SK-N-SH (cell line): ENCODE data around the gene EML3. TPM values are rescaled to one million over a fixed set of nuclear protein-coding genes. Genes with fewer than 3 reads are reported as not detected.
A peak's percentile ranks its signal among the peaks of the same experiment; 100 is the strongest.

Experiments used
- CTCF ChIA-PET: fragments of 300-600, 350-600 bp; formaldehyde crosslinking; extraction: SDS; loops from one replicate; lab custom pipeline; 2021; lab: Yijun Ruan, JAX
- POLR2A ChIA-PET: fragments of 350-600 bp; sonication (Branson Sonifier 250); formaldehyde crosslinking; extraction: SDS; loops from one replicate; lab custom pipeline; 2020; ENCODE audit warnings: antibody characterized with exemption, inconsistent platforms; lab: Yijun Ruan, JAX
- DNase-seq: peaks from one replicate; pipeline ENCODE4 v3.0.0; 2012
- H2AFZ ChIP-seq: fragments of 200-600 bp; sonication (generic); 2 replicates; pipeline ENCODE4 v1.8.1; 2016; ENCODE audit warnings: antibody characterized with exemption, mild to moderate bottlenecking, low read depth
- H3F3A ChIP-seq: fragments of 200-600 bp; sonication (generic); replicated peaks from 2 replicates; pipeline ENCODE3; 2016; ENCODE audit warnings: antibody characterized with exemption, mild to moderate bottlenecking; ENCODE audit not compliant: insufficient read depth
- H3K27ac ChIP-seq, 2 experiments: fragments of 200-500 bp in 1 of 2; fragments of 200-600 bp in 1 of 2; sonication (Bioruptor generic) in 1 of 2; sonication (generic), shearing (Covaris generic) in 1 of 2; 2 replicates each; pipeline versions ENCODE4 v1.5.1 to v1.6.1; 2014 to 2016; ENCODE audit warnings: low read depth in 2 of 2, inconsistent platforms in 1 of 2, low read length in 1 of 2, mild to moderate bottlenecking in 1 of 2, mixed read lengths in 1 of 2
- H3K27me3 ChIP-seq: fragments of 200-600 bp; sonication (generic), shearing (Covaris generic); 2 replicates; pipeline ENCODE4 v1.6.1; 2016; ENCODE audit warnings: mixed run types; ENCODE audit not compliant: insufficient read depth
- H3K36me3 ChIP-seq, 2 experiments: fragments of 200-500 bp in 1 of 2; fragments of 200-600 bp in 1 of 2; sonication (Bioruptor generic) in 1 of 2; sonication (generic) in 1 of 2; replicated peaks in 1 of 2; 2 replicates each; pipeline versions ENCODE3 to v1.5.1; 2014 to 2016; ENCODE audit warnings: low read length in 1 of 2, mild to moderate bottlenecking in 1 of 2; ENCODE audit not compliant: insufficient read depth in 2 of 2, control insufficient read depth in 1 of 2
- H3K4me1 ChIP-seq, 2 experiments: fragments of 200-500 bp in 1 of 2; fragments of 200-600 bp in 1 of 2; sonication (Bioruptor generic) in 1 of 2; sonication (generic), shearing (Covaris generic) in 1 of 2; 2 replicates each; pipeline versions ENCODE4 v1.5.1 to v1.6.1; 2014 to 2016; ENCODE audit warnings: low read depth in 1 of 2, low read length in 1 of 2, mixed run types in 1 of 2; ENCODE audit not compliant: insufficient read depth in 2 of 2, control insufficient read depth in 1 of 2
- H3K4me2 ChIP-seq: fragments of 200-600 bp; sonication (generic), shearing (Covaris generic); 2 replicates; pipeline ENCODE4 v1.6.1; 2017; ENCODE audit warnings: mixed run types
- H3K4me3 ChIP-seq, 2 experiments: fragments of 200-500 bp in 1 of 2; fragments of 200-600 bp in 1 of 2; sonication (Bioruptor generic) in 1 of 2; sonication (generic), shearing (Covaris generic) in 1 of 2; 2 replicates each; pipeline versions ENCODE4 v1.5.1 to v1.8.1; 2014 to 2016; ENCODE audit warnings: low read depth in 2 of 2, inconsistent platforms in 1 of 2, low read length in 1 of 2, mild to moderate bottlenecking in 1 of 2, mixed read lengths in 1 of 2, moderate library complexity in 1 of 2
- H3K79me2 ChIP-seq: fragments of 200-600 bp; sonication (generic); 2 replicates; pipeline ENCODE4 v1.8.1; 2017; ENCODE audit warnings: mild to moderate bottlenecking; ENCODE audit not compliant: insufficient read depth
- H3K9ac ChIP-seq: fragments of 200-600 bp; sonication (generic); 2 replicates; pipeline ENCODE4 v1.6.1; 2017; ENCODE audit warnings: mixed run types
- H3K9me2 ChIP-seq: fragments of 200-600 bp; sonication (generic); 2 replicates; pipeline ENCODE4 v1.6.1; 2017; ENCODE audit warnings: mixed run types
- H3K9me3 ChIP-seq: fragments of 200-600 bp; sonication (generic); 2 replicates; pipeline ENCODE4 v1.6.1; 2017; ENCODE audit warnings: mixed run types, mild to moderate bottlenecking, moderate library complexity
- H4K20me1 ChIP-seq: fragments of 200-600 bp; sonication (generic); 2 replicates; pipeline ENCODE4 v1.6.1; 2017; ENCODE audit warnings: mild to moderate bottlenecking, mixed run types; ENCODE audit not compliant: insufficient read depth
- CTCF ChIP-seq: fragments of 200-600 bp; sonication (generic); IDR thresholded peaks from 2 replicates; pipeline ENCODE4 v1.6.1; 2017; ENCODE audit warnings: antibody characterized with exemption, mild to moderate bottlenecking, moderate library complexity
- EZH2phosphoT487 ChIP-seq: fragments of 200-600 bp; sonication (generic); IDR thresholded peaks from 2 replicates; pipeline ENCODE4 v1.6.1; 2017; ENCODE audit warnings: low read depth, mixed run types, mild to moderate bottlenecking, antibody characterized with exemption, moderate library complexity, borderline replicate concordance
- FOXJ3 ChIP-seq: sonication (generic); formaldehyde crosslinking; IDR thresholded peaks from 2 replicates; pipeline ENCODE4 v1.5.1; 2020; ENCODE audit warnings: mild to moderate bottlenecking, missing genetic modification reagents
- FOXM1 ChIP-seq: IDR thresholded peaks from 2 replicates; pipeline ENCODE4 v1.4.0; 2012; ENCODE audit warnings: low read depth, mild to moderate bottlenecking
- IRF3 ChIP-seq: fragments of 150-350 bp; IDR thresholded peaks from 2 replicates; pipeline ENCODE4 v1.6.1; 2016; ENCODE audit warnings: mild to moderate bottlenecking, low read depth, low read length
- JUND ChIP-seq: IDR thresholded peaks from 2 replicates; pipeline ENCODE4 v1.4.0; 2012
- MAX ChIP-seq: IDR thresholded peaks from 2 replicates; pipeline ENCODE4 v1.4.0; 2012; ENCODE audit warnings: low read depth
- MXI1 ChIP-seq: IDR thresholded peaks from 2 replicates; pipeline ENCODE4 v1.6.1; 2012; ENCODE audit warnings: mild to moderate bottlenecking, low read depth, low read length, improper control_type of control experiment
- NFIC ChIP-seq: IDR thresholded peaks from 2 replicates; pipeline ENCODE4 v1.4.0; 2012; ENCODE audit warnings: borderline replicate concordance
- NRF1 ChIP-seq: IDR thresholded peaks from 2 replicates; pipeline ENCODE4 v1.6.1; 2012; ENCODE audit warnings: low read depth, mild to moderate bottlenecking, low read length
- RAD21 ChIP-seq: IDR thresholded peaks from 2 replicates; pipeline ENCODE4 v1.6.1; 2012; ENCODE audit warnings: mild to moderate bottlenecking, low read length
- RCOR1 ChIP-seq: fragments of 150-350 bp; IDR thresholded peaks from 2 replicates; pipeline ENCODE4 v1.6.1; 2017; ENCODE audit warnings: antibody characterized with exemption, low read length
- RFX5 ChIP-seq: IDR thresholded peaks from 2 replicates; pipeline ENCODE4 v1.6.1; 2012; ENCODE audit warnings: mild to moderate bottlenecking, improper control_type of control experiment, low read length
- RXRA ChIP-seq: IDR thresholded peaks from 2 replicates; pipeline ENCODE4 v1.4.0; 2012; ENCODE audit warnings: low read depth, mild to moderate bottlenecking, borderline replicate concordance
- SMC3 ChIP-seq: IDR thresholded peaks from 2 replicates; pipeline ENCODE4 v1.6.1; 2012; ENCODE audit warnings: low read depth, low read length, improper control_type of control experiment
- TAF1 ChIP-seq: IDR thresholded peaks from 2 replicates; pipeline ENCODE4 v1.6.1; 2012; ENCODE audit warnings: low read depth, mild to moderate bottlenecking, low read length, moderate library complexity, borderline replicate concordance
- TCF12 ChIP-seq: IDR thresholded peaks from 2 replicates; pipeline ENCODE4 v1.4.0; 2012
- USF1 ChIP-seq: IDR thresholded peaks from 2 replicates; pipeline ENCODE4 v1.4.0; 2012; ENCODE audit warnings: low read depth, borderline replicate concordance
- USF2 ChIP-seq: fragments of 150-350 bp; IDR thresholded peaks from 2 replicates; pipeline ENCODE4 v1.6.1; 2017; ENCODE audit warnings: antibody characterized with exemption, low read length, low read depth, borderline replicate concordance
- WGBS: methylation state at CpG from one replicate; pipeline ENCODE4 v1.1.6; 2017; ENCODE audit warnings: low lambda C conversion rate; 5-methylcytosine and 5-hydroxymethylcytosine counted together
- polyA plus RNA-seq, 3 experiments: library from polyadenylated mRNA; depleted of rRNA; stranded (reverse); fragments of >200 nt; gene quantifications; 2 replicates each; pipeline ENCODE4 v1.2.3, GENCODE V29; 2012

The EML3 gene
- polyA plus RNA-seq, 1 of the 3 experiments (the other 2 are of a cell fraction) = 43.0 TPM

GRCh38 chr11:62599901-62600300, 12.7 kb downstream of the EML3 start:
- CTCF ChIA-PET = interaction anchor here (0.7 to 3.2 kb wide), 3 partner anchors 8 to 205 kb away, joined by 4 to 23 read pairs (median 11); partner anchors contain the start of genes EML3, ROM1 and TUT1
- TF ChIP-seq NFIC = no peak
- peak; percentile 31; the same call in 1 of the 2 replicates for TF ChIP-seq MXI1
- H3K9me3 ChIP-seq = no peaks in the 10 kb centered on the region
- H3K9ac ChIP-seq = peak overlapping the region; percentile 99
- POLR2A ChIA-PET = interaction anchor here (1.0 to 4.2 kb wide), 7 partner anchors 8 to 154 kb away, joined by 3 to 59 read pairs (median 4); partner anchors contain the start of genes C11orf98, CSKMT, INTS5 and TUT1
- H3K27ac ChIP-seq = peak overlapping the region; percentile 87 to 93
- H3K9me2 ChIP-seq = no peaks in the 10 kb centered on the region
- H3K4me2 ChIP-seq = peak overlapping the region; percentile 95
- peaks cover 26% of the 10 kb centered on the region for H3F3A ChIP-seq
- no peaks in the 10 kb centered on the region for H3K27me3 ChIP-seq
- H3K36me3 ChIP-seq = peaks cover 43 to 44% of the 10 kb centered on the region in 2 experiments
- H3K4me3 ChIP-seq = peak overlapping the region; percentile 70 to 96
- WGBS = 26% methylated on average over 5 of the region's 5 CpGs
- DNase-seq = no peak
- H2AFZ ChIP-seq = no peak overlapping the region
- H4K20me1 ChIP-seq = no peaks in the 10 kb centered on the region
- peaks cover 55% of the 10 kb centered on the region for H3K79me2 ChIP-seq
- H3K4me1 ChIP-seq = peaks cover 12 to 23% of the 10 kb centered on the region in 2 experiments; a peak in 3 of 4 replicates

GRCh38 chr11:62599069-62599696, 13.4 kb downstream of the EML3 start:
- Histone ChIP-seq H3K9me2 (no peaks in the 10 kb centered on the region), H3K79me2 (peaks cover 55% of the 10 kb centered on the region), H3K4me1 (peaks cover 12 to 23% of the 10 kb centered on the region in 2 experiments; a peak in 3 of 4 replicates), H3K9ac (peak overlapping the region; percentile 99), H3K9me3 (no peaks in the 10 kb centered on the region), H3K4me3 (peak overlapping the region; percentile 70 to 96), H3K27me3 (no peaks in the 10 kb centered on the region), H3K36me3 (peaks cover 46 to 49% of the 10 kb centered on the region in 2 experiments), H4K20me1 (no peaks in the 10 kb centered on the region), H3F3A (peaks cover 30% of the 10 kb centered on the region), H3K27ac (peak overlapping the region; percentile 87 to 93), H3K4me2 (peak overlapping the region; percentile 95), H2AFZ (no peak overlapping the region)
- ChIA-PET POLR2A (interaction anchor here (1.0 to 1.2 kb wide), 5 partner anchors 15 to 155 kb away, joined by 3 to 4 read pairs (median 4); partner anchors contain the start of genes C11orf98, CSKMT, INTS5 and ZBTB3), CTCF (interaction anchor here (0.7 to 3.2 kb wide), 5 partner anchors 13 to 204 kb away, joined by 3 to 23 read pairs (median 4); partner anchors contain the start of genes EML3 and ROM1)
- peak; percentile 95 for DNase-seq
- 45% methylated on average over 6 of the region's 7 CpGs for WGBS
- TF ChIP-seq IRF3 (0 out of 2 replicates have a peak, but pooled peaks have one; percentile 11), NRF1 (no peak), TAF1 (no peak), EZH2phosphoT487 (no peak), FOXJ3 (CRISPR knock-in tag) (no peak), RFX5 (no peak; the same call in 1 of the 2 replicates), FOXM1 (no peak), RCOR1 (0 out of 2 replicates have a peak, but pooled peaks have one; percentile 5), JUND (no peak), CTCF (no peak), USF2 (no peak), RXRA (no peak), RAD21 (no peak), SMC3 (no peak), TCF12 (peak; percentile 52; the same call in 1 of the 2 replicates), MAX (peak; percentile 83), USF1 (no peak), MXI1 (peak; percentile 55; the same call in 1 of the 2 replicates)
